SH-SY5Y (cell line): ENCODE results near the gene ZNF521.

ENCODE experiments used
- GATA2 ChIP-seq: IDR thresholded peaks from 2 replicates; pipeline ENCODE4 v1.6.1; 2011; ENCODE audit warnings: mild to moderate bottlenecking, low read depth, low read length
- GATA3 ChIP-seq: IDR thresholded peaks from 2 replicates; pipeline ENCODE4 v1.6.1; 2011; ENCODE audit warnings: low read depth, mild to moderate bottlenecking, low read length, moderate library complexity

DNA sequence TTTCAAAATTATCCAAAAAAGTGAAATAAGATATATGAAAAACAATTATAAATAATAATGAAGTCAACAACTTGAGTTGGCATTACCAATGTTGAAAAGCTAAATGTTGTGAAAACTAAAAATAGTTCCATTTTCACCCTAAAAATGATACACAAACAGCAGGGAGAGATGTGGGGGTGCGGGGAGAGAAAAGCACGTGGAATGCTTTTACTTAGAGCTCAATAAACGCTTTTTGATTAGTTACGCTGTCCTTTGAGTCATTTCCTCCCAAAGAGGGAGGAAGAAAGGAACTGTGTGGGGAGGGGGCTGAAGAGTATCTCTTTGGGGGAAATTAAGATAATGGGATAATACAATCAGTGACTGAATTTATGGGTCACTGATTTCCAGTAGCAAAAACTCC is 29.2 kb downstream of the ZNF521 start:
- no peak for TF ChIP-seq GATA2
- no peak for TF ChIP-seq GATA3
